ENCODE data around the gene PSD2. TPM values are rescaled to one million over a fixed set of nuclear protein-coding genes. Genes with fewer than 3 reads are reported as not detected.

Gene PSD2
- polyA plus RNA-seq, 3 donors, result 2.0 to 2.6 (median 2.2) TPM

DNA sequence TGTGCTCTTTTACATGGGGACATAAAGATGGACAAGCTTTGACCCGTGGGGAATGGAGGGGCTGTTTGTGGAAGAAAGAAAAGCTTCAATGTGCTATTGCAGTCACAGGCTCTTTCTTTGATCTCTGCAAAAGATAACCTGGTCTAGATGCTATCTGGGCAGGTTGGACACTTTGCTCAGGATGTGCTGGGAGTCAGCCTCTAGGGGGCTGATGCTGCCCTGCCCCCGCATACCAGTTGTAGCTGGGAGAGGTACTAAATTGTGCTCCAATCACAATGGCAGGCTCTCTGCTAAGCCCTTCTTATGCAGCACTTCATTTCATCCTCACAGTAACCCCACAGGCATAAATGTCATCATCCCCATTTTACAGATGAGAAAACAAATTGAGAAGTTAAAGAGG, 67.2 kb downstream of the PSD2 start:
- DNase-seq (ENCODE audit: extremely low read depth in 1 of 11, low read depth in 9 of 11, low spot score in 4 of 11), result no peak

DNA sequence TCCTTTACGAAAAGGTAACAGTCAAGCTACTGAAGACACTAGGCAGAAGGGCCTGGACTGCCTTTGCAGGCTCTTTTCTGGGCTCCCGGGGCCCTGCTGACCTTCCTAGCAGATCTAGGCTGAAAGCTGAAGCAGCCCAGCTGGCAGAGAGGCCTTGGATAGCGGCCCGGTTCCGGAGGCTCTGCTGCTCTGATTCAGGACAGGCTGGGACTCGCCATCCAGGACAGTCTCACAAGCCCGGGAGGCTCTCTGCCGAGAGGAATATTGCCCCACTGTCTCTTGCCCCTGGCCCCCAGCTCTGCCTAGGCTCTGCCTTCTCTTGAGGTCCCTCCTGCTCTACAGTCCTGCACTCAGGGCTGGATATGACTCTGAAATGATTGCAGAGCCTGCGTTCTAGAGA, 67.8 kb downstream of the PSD2 start:
- DNase-seq (ENCODE audit: extremely low read depth in 1 of 11, low read depth in 9 of 11, low spot score in 4 of 11), result no peak

DNA sequence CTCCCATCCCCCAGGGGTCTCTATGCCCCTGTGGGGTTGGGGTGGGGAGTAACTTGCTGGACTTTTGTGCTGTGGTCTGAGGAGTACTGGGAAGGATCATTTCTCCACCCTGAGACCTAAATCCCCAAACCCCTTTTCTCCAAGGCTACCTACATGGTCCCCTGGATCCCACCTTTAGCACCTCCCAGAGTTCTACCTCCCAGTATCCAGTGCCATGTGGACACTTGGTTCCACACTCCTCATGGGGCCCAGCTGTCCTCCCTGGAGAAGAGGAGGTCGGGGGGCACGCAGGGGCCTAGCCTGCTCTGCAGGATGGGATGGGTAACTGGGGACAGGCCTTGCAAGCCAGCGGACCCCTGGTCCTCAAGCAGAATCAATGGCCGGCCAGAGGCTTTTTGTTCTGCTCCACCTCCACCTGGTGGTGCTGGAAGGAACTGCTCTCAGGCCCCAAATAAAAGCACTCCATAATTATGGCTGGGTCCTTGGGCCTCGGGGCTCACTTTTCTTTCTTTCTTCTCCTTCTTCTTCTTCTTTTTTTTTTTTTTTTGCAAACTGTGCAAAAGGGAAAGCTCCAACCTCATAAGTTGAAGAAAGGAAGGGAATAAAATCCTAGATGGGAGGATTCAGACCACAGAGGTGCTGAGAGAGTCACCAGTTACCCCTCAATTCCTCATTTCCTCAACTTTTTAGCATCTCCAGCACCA, 68.4 kb downstream of the PSD2 start:
- DNase-seq (ENCODE audit: extremely low read depth in 1 of 11, low read depth in 9 of 11, low spot score in 4 of 11), result peak in 7 of 11 donors; percentile 54 to 60 (median 58)

DNA sequence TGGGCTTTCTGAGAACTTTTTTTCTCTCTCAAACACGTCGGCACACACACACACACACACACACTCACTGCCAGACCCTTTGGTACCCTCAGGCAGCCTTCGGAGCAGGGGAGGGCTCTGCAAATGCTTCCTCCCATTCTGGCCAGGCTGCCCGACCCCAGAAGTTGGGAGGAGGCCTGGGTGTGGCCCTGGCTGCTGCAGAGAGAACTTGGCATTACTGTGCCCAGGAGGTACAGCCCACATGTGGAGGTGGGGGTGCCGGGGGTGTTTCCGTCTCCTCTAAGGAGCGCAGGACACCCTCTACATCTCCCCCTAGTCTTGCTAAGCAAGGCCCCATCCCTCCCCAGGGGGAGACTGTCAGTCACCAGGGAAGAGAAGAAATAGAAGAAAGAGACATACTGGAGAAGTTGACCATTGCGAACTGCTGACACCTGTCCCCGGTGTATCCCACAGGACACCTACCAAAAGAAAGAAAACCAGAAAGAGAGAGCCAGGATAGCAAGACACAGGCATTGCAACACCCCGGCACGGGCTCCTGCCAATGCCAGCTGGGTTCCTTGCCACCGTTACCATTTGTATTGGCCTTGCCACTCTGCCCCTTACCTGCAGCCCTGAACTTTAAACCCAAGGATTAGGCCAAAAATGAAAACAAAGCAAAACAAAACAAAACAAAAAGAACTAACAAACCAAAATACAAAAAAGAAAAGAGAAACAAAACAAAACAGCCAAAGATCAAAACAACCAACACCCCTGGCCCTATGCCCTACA, 69.3 kb downstream of the PSD2 start:
- no peak for DNase-seq (ENCODE audit: extremely low read depth in 1 of 11, low read depth in 9 of 11, low spot score in 4 of 11)

DNA sequence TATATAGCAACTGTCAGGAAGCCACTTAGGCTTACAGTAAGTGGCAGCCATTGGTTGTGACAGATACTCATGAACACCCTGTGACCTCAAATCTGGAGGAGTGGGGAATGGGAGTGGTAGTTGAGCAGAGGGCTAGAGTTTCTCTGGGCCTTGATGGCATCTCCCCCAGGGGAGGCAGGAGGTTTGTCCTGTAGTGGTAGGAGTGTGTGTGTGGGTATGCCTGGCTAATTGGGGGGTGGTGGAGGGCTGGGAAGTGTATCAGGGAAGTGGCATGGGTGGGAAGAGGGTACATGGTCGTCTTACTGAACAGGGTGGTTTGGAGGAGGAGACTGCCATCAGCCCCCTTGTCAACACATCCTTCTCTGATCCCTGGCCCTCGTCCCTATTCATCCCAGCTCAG, 71.5 kb downstream of the PSD2 start:
- DNase-seq (ENCODE audit: extremely low read depth in 1 of 11, low read depth in 9 of 11, low spot score in 4 of 11), result no peak

DNA sequence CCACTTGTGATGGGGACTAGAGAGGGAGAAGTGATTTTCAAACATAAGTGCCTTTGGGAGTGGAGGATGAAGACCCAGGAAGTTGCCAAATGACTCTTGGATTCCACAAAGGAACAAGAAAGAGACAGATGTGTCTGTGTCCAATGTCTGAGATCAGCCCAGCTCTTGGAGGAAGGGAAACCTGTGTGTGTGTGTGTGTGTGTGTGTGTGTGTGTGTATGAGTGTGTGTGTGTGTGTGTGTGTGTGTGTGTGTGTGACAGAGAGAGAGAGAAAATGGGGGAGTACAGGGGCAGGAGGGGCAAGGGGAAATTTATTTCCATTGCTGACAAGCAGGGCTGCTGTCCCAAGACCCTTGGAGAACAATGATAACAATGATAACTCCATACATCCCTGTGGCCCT, 72.0 kb downstream of the PSD2 start:
- no peak for DNase-seq (ENCODE audit: extremely low read depth in 1 of 11, low read depth in 9 of 11, low spot score in 4 of 11)

DNA sequence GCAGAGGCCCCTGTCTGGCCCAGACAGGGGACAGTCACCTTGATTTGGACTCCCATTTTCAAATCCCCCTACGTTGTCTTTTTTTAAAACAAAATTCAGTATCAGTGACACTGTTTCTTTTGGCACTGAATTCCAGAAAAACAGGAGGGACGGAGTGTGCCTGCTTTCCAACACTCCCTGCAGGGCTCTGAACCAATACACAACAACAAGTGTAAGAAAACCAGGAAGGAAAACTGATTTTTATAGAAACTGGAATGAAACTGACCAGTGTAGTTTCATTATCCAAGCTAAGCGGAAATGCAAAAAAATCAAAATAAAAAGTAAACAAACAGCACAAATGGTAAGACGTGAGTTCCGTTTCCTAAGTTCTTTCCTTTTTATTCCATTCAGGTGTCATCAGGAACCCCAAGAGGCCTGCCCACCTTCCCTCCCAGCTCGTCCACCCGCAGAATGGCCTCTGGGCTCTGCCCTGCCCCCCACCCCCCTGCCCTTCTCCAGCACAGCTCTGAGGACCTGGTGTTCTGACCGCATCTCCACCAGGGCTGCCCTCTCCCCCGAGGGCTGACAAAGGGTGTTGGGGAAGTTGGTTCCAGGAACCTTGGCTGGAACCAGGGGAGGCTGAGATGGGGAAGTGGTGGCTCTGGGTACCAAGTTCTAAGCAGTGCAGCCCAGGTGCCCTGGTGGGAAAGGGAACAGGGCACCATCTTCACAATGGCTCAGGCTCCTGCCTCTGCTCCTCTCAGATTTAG, 73.6 kb downstream of the PSD2 start:
- no peak for DNase-seq (ENCODE audit: extremely low read depth in 1 of 11, low read depth in 9 of 11, low spot score in 4 of 11)

DNA sequence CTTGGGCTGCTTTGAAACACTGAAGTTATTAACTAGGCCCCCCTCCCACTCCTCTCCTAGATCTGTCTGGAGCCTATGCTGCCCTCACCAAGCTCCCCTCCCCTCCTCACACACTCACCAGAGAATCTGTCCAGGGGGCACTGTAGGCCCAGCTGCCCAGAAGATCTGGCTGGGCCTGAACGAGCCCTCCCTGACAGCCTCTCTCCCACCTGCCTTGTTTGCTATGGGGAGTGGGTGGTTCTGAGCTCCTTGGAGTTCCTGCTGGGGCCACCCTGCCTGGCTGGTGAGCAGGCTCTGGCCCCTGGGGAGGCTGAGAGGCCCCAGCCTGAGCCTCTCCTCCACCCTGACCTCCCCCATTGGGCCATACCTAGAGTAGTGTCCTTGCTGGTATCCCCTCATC, 75.1 kb downstream of the PSD2 start:
- no peak for DNase-seq (ENCODE audit: extremely low read depth in 1 of 11, low read depth in 9 of 11, low spot score in 4 of 11)

DNA sequence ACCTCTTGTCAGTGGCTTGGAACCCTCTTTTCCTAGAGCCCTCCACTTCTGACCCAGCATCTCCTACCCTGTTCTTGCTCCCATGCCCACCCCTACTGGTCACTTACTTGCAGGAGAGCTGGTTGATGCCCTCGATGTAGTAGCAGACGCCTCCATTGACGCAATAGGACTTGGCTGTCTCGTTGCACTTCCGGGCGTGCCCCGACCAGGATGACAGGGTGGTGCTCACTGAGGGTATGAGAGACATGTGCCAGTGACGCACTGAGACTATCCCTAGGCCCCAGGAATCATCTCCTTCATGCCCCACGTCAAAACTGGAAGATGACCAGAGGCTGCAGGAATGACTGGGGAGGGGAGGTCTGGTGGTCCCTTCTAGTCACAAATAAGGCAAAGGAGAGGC, 76.0 kb downstream of the PSD2 start:
- DNase-seq (ENCODE audit: extremely low read depth in 1 of 11, low read depth in 9 of 11, low spot score in 4 of 11), result no peak

DNA sequence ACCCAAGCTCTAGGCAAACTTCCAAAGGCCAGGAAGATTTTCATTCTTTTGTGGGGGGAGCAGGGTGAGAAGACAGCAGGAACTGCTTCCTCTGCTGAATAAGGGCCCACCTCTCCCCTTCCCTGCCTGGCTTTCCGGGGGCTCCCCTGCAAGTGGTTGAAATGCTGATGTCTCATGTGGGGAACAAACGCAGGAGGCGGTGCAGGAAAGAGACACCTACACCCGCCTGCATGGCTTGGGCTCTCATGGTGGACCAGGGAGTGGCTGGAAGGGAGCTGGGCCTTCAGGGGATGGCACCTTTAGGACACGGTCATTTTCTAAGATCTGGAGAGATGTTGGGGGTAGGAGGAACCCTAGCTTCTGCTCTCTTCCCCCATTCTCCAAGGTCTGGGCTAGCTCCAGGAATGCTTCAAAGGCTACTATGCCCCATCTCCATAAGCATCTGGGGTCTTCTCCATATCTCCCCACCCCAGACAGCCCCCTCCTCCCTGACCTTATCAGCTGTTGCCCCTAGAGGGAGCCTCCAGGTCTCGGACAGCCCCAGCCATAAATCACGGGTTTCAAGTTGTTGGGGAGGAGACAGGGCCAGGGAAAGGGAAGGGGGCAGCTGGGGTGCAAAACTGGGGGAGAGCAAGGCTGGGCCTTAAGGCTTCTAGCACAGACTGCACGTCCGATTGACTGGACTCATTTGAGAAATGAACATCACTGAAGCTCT, 76.6 kb downstream of the PSD2 start:
- no peak for DNase-seq (ENCODE audit: extremely low read depth in 1 of 11, low read depth in 9 of 11, low spot score in 4 of 11)

DNA sequence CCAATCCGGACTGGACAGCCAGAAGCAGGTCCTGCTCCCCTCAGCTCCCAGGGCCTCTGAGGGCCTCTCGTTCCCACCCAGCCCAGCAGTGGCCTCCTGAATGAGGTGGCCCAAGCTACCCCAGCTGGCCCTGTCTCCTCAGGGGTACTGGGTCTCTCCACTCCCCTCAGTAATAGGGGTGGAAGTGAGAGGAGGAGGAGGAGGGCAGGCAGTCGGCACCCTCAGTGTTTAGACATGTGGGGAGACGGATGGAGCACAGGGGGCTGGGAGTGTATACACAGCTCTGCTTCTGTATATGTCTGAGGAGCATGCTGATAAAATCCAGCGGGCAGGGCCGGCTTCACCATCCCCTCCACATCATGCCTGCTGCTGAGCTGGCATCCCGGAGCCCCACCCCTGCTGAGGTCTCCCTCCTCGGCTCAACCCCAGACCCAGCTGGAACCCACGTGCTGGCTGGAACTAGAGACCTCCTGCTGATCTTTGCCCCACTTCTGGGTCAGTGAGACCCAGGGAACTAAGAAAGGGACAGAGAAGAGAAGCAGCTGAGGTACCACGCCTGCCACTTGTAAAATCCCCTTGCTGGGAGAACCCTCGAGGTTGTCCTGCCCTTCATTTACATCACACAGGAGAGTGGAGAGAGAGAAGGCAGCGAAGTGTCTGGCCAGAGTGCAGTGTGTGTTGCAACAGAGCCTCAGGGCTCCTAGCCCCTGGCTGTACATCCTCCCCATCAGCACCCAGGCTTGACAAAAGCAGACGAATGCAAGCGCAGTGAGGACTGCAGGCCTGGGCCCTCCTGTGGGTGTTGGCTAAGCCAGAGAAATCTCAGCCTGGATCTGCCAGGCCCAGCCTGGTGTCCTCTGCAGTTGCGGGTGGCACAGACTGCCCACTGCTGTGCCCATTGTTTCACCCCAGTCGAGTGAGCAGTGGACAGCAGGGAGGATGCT, 77.5 kb downstream of the PSD2 start:
- no peak for DNase-seq (ENCODE audit: extremely low read depth in 1 of 11, low read depth in 9 of 11, low spot score in 4 of 11)

DNA sequence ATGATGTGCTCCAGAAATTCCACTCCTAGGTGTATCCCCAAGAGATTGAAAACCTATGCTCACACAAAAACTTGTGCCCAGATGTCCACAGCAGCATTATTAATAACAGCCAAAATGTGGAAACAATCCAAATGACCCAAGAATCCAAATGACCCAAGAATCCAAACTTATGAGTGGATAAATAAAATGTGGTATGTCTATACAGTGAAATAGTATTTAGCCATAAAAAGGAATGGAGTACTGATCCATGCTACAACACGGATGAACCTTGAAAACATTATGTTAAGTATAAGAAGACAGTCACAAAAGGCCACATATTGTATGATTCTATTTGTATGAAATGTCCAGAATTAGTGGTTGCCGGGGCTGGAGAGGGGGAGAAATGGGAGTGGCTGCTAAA, 80.3 kb downstream of the PSD2 start:
- no peak for DNase-seq (ENCODE audit: extremely low read depth in 1 of 11, low read depth in 9 of 11, low spot score in 4 of 11)

DNA sequence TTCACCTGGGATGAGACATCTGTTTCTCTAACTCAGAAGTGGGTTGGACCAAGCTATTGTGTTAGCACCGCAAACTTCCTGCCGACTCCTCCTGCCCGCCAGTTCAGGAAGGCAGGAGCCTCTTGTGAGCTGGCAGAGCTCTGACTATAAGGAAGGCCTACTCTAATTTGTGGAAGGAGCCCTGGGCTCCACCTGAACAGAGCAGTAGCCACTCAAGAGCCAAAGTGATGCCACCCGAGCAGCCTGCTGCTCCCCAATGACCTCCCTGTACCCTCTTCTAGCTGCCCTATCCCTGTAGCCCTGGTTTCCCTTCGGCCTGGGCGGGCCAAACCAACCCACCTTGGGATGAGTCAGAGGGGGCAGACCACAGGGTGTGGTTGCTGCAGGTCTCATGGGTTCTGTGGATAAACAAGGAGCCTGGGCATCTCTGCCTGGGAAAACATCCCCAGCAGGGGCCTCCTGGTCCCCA, 81.6 kb downstream of the PSD2 start:
- DNase-seq (ENCODE audit: extremely low read depth in 1 of 11, low read depth in 9 of 11, low spot score in 4 of 11), result no peak

DNA sequence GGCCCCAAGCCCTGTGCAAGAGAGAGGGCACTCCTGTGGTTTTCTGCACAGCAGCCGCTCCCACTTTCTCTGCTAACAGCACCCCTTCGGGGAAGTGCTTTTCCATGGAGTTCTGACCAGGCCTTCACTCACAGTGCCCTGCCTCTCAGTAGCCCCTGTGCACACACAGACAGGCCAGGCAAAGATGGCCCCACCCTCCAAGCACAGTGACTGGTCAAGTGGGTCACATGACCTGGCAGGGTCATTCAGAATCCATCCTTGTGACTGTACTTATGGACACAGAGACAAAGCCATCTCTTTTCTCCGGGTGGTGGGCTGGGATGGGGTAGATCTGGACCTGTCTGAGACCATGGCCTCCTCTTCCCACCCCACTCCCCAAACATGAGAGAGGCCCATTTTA, 82.5 kb downstream of the PSD2 start:
- DNase-seq (ENCODE audit: extremely low read depth in 1 of 11, low read depth in 9 of 11, low spot score in 4 of 11), result no peak

DNA sequence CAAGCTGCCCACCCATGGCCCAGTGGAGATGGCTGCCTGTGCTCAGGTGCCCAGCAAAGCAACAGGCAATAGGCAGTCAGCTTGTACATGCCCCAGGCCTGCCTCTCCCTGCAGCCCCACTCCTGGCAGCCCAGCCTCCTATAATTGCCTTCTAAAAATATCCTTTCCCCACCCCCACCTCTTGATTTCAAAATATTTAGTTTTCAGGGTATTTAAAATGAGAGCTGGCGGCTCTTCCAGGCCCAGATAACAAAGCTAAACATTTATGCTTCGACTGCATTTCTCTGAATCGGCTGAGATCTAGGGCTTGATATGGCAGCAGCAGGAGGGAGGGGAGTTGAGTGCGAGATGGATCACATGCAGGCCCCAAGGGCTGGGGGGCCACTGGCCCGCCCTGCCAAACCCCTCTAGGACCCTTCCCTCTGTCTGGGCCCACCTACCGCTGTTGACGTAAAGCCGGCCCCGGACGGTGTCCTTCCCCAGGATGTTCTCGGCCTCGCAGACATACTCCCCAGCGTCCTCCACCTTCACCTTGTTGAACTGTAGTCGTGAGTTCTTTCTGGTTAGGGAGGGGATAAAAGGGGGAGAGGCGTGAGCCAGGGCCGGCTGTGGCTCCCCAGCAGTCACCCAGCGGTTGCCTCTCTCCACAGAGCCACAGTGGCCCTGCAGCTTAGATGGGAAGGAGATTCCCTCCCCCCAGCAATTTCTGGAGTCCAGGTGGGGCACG, 85.0 kb downstream of the PSD2 start:
- DNase-seq (ENCODE audit: extremely low read depth in 1 of 11, low read depth in 9 of 11, low spot score in 4 of 11), result no peak

DNA sequence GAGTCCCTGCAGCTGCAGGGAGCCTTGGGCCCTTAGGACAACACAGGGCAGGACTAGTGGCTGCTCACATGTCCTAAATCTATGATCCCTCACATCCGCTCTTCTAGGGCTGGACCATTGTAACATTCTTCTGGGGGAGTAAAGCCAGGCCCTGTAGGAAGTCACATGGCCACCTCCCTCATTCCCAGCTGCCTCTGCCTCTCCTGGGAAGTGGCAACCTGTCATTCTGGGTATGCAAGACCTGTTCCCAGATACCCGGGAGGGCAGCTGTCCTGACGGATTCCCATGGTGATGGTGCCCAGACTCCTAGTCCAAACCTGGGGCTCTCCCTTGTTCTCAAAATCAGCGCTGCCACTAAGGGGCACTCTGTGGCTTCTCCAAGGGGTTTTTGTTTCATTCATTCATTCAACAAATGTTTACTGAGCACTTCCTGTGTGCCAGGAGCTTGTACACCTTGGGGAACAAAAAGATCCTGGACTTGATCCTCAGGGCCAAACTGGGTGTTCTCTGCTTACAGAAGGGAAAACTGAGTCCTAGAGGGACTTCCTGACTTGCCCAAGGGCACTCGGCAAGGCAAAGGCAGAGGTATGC, 85.6 kb downstream of the PSD2 start:
- DNase-seq (ENCODE audit: extremely low read depth in 1 of 11, low read depth in 9 of 11, low spot score in 4 of 11), result peak in 1 of 11 donors; percentile 57

DNA sequence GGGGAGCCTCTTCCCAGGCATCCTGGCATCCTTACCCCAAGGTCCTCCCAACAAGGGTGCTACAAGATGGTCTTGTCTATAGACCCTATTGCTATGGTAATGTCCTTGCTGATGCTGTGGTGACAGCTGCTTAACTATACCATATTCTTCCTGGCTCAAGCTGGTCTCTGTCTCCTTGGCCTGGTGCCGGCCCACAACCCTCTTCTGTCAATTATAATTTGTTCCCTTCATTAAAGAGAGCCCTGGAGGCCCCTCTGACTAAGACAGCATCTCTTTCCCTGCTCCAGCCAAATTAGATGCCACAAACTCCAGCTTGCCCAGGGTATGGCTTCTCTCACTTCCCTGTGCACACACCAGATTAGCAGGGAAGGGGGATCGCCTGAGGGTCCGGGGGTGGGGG, 86.7 kb downstream of the PSD2 start:
- no peak for DNase-seq (ENCODE audit: extremely low read depth in 1 of 11, low read depth in 9 of 11, low spot score in 4 of 11)
